NAMALWA (cell line): ENCODE measurements around the gene NCAPH2.

ENCODE experiments used
- DNase-seq: peaks from one replicate; pipeline ENCODE4 v3.0.0-alpha.2; 2015; ENCODE audit warnings: low spot score

NCAPH2 gene

GRCh38 chr22:50507991-50508884, at the start of gene NCAPH2:
TSS of gene NCAPH2 (plus strand) at chr22:50508224. CDS start at chr22:50508338, 114 bp downstream.
- DNase-seq = peak; percentile 98

- no peak for DNase-seq
Observed at GRCh38 chr22:50459016-50459415, 49.0 kb upstream of the NCAPH2 start.

GRCh38 chr22:50459496-50460140, 48.4 kb upstream of the NCAPH2 start:
- no peak for DNase-seq

- no peak for DNase-seq
Observed at GRCh38 chr22:50460938-50461337, 47.1 kb upstream of the NCAPH2 start.

DNA sequence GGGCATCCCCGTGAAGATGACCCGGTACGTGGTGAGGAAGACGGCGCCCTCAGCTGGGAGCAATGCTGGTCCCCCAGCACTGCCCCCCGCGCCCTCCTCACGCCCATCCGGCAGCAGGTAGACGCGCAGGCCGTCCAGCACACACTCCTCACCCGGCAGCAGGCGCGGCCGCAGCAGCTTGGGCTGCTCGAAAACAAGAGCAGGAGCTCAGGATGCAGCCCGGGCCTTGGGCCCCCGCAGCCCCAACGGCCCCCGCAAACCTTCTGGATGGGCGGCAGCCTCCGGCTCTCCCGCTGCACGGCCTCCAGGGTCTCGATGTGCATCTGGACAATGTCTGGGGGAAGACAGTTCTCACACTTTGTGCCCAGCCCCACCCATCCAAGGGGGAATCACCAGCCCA, 46.5 kb upstream of the NCAPH2 start:
- no peak for DNase-seq

GRCh38 chr22:50461979-50462540, 46.0 kb upstream of the NCAPH2 start:
- no peak for DNase-seq

- DNase-seq = no peak
Observed at GRCh38 chr22:50463188-50463900, 44.7 kb upstream of the NCAPH2 start.

DNA sequence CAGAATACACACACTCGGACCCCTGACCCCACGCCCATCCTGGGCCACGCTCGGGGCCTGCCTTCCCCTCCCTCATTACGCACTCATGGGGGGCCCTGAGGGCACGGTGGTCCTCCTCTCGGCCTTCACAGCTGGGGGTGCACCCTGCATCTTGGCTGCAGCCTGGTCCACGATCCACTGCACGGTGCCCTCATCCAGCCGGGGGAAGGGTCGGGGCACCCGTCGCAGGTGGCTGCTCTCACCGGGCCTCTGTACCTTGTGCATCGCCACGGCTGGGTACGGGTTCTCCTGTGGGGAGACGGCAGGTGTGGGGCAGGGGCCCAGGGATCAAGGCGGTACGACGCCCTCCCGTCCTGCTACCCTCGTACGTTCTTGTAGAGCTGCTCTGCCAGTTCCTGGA, 43.6 kb upstream of the NCAPH2 start:
- no peak for DNase-seq

GRCh38 chr22:50465066-50465930, 42.7 kb upstream of the NCAPH2 start:
- no peak for DNase-seq

GRCh38 chr22:50467341-50467740, 40.7 kb upstream of the NCAPH2 start:
- no peak for DNase-seq

- DNase-seq = no peak
Observed at GRCh38 chr22:50467773-50468440, 40.1 kb upstream of the NCAPH2 start.

DNA sequence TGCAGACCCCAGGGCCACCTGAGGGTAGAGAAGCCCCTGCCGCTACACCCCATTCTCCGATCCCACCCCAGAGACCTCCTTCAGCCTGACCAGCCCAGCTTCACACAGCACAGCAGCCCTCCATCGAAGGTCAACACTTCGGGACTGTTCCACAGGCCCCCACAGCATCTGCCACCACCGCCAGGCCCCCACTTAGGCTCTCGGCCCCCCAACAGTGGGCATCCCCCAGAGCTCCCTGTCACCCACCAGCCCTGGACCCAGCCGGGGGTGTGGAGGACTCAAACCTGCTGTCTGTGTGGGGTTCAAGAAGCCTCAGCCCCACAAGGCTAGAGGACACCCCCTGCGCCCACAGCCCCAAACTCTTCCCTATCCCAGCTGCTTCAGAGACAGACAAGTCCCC, 39.4 kb upstream of the NCAPH2 start:
- no peak for DNase-seq

GRCh38 chr22:50469377-50470305, 38.4 kb upstream of the NCAPH2 start:
- DNase-seq = peak; percentile 97

- peak; percentile 89 for DNase-seq
Observed at GRCh38 chr22:50470491-50470890, 37.5 kb upstream of the NCAPH2 start.

GRCh38 chr22:50471197-50471847, 36.7 kb upstream of the NCAPH2 start:
- no peak for DNase-seq

GRCh38 chr22:50471962-50472361, 36.1 kb upstream of the NCAPH2 start:
- DNase-seq = no peak

GRCh38 chr22:50473088-50473487, 34.9 kb upstream of the NCAPH2 start:
- peak; percentile 87 for DNase-seq

DNA sequence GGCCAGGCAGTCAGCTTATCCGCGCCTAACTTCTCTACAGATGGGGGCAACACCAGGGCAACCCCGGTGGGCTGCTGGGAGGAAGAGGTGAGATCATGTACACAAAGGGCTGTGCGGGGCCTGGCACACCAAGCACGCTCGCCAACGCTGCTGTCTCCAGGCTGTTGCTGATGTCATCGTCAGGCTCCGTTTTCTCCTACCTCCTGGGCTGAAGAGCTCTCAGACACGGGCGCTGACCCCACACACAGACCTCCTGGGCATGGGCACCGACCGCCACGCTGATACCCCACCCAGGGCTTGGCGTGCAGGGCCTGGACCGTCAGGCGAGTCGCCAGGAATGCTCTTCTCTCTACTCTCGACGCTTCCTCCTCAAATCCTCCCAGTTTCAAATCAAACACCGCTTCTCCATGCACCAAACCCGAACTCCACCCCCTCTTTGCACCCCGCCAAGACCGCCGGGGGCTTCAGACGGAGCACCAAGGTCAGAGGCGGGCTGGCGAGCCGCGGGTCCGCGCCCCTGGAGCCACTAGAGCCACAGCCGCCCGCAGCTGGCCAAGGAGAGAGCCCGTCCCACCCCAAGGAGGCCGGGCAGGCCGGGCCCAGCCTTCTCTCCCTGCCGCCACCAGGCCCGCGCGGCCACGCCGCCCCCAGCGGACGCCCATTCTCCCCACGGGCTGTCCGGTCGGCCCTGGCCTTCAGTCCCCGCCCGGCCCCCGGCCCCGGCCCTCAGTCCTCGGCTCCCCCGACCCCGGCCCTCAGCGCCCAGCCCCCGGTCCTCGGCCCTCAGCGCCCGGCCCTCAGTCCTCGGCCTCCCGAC, 34.0 kb upstream of the NCAPH2 start:
- no peak for DNase-seq
